Right renal pelvis (tissue), 4 donors: ENCODE results near the gene KCNK4. TPM values are rescaled to one million over a fixed set of nuclear protein-coding genes. Genes with fewer than 3 reads are reported as not detected.

Experiments used
- DNase-seq, 4 donors: peaks; one replicate each; pipeline ENCODE4 v3.0.0-alpha.2; 2013; ENCODE audit warnings: low read depth in 4 of 4, low spot score in 3 of 4, missing footprints in 1 of 4
- polyA plus RNA-seq, 4 donors: library from polyadenylated mRNA; unstranded; fragments of 120-200 nt; gene quantifications; one replicate each; pipeline ENCODE4 v1.2.1, GENCODE V29; 2013; ENCODE audit not compliant: insufficient read length in 4 of 4

Gene KCNK4
- polyA plus RNA-seq, 4 donors: 0.08 TPM; not detected in 3

DNA sequence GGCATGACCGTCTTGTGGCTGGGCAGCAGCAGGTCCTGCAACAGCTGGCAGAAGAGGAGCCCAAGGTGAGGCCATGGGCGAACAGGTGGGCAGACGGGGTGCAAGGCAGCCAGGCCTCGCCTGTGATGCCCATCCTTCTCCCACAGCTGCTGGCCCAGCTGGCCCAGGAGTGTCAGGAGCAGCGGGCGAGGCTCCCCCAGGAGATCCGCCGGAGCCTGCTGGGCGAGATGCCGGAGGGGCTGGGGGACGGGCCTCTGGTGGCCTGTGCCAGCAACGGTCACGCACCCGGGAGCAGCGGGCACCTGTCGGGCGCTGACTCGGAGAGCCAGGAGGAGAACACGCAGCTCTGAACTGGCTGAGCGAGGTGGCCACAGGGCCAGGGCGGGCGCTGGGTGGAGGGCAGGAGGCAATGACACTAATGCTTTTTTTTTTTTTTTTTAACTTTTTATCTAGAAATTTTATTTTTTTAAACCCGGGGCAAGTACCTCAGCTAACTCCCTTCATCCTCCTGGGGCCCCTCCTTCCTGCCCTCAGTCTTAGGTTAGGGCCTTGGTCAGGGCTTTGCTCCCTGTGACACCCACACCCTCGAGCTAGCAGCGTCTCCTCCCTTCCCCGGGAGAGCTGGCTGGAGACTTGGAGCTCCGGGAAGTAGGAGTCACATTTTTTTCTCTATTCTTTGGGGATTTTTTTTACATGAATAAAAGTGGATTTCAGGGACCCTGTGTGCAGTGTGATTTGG, 23.7 kb upstream of the KCNK4 start:
- DNase-seq: no peak

DNA sequence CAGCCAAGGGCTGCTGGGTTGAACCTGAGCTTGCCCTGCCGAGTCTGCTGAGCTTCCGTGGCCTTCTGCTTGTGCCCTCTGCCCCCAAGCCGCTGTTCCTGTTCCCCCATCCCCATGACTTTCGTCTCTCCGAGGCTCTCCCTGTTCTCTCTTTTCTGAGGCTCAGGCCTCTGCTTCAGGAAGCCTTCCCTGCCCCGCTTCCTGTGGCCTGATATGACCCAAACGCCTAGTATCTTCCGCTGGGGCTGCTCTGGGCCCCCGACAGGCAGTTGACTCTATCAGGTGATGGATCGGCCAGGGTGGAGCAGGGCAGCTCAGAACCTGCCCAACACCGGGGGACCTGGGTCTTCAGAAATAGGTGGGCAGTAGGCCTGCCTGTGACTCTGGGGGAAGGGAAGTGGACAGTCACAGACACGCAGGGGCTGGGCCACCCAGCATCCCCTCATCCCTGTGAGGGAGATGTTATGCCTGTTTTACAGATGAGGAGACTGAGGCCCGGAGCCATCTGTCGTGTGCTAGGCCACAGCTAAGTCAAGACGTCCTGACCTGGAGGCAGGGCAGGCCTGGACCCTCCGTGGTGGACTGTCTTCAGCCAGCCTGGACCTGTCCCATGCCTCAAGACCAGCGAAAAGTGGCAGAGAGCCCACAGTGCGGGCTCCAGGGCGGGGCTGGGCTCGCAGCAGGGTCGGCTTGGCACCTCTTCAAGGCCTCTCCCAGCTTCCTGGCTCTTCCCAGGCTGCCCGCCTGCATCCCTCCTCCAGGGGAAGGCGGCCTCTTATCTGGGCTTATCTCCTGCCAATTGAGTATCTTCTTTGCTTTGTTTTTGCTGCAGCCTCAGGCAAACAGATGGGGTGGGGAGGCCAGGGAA, 22.8 kb upstream of the KCNK4 start:
- no peak for DNase-seq

DNA sequence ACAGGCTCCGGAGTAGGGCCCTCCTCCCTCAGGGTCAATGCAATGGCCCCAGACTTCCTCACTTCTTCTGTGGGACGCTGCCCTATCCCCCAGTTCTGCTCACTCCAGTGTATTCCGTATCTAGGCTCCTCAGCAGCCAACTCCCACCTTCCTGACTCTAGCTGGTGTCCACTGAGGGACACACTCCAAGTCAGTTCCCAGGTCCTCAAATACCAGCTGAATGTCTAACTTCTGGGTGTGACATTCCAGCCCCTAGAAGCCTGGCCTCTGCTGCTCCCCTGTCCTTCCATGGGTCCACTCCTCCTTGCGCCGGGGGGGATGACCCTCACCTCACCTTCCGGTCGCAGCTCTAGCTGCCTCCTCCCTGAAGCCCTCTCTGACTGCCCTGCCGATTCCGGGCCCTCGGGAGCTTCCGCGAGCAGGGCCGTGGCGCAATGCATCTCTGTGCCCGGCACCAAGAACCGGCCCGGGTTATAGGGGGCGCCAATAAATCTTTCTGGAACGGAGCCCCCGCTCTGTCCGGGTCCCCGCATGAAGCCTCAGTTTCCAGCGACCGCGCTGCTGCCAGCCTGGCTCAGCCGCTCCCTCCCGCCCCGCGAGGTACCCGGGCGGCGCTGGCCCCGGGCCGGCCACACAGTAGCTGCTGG, 22.1 kb upstream of the KCNK4 start:
- no peak for DNase-seq

DNA sequence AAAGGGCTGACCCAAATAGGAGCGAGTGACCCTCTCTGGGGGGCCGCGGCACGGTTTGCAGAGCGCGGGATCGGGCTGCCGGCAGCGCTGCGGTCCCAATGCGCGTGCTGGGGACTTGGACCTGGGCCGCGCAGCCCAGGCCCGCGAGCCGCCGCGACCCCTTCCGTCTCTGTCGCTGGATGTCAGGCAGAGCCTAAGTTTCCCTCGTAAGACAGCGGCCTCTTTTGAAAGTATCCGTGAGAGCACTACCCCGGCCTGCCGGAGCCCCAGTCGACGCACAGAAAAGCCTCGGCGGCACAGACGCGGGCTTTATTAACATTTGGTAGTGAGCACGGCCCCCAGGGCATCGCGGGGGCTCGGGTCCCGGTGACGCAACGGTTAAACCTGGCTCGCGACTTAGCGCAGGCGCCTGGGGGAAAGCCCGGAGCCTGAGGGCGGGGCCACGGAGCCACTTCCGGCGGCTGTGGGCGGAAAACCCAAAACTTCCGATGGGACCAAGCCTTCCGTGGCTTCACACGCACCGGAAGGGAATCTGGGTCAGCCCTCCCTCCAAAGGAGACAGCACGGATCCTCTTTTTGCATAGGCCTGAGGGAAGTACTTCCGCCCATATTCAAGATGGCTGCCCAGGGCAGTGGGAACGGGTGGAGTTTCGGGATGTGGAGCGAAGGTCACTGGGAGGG, 21.4 kb upstream of the KCNK4 start:
- peak; percentile 98 to 99 (median 98) for DNase-seq

DNA sequence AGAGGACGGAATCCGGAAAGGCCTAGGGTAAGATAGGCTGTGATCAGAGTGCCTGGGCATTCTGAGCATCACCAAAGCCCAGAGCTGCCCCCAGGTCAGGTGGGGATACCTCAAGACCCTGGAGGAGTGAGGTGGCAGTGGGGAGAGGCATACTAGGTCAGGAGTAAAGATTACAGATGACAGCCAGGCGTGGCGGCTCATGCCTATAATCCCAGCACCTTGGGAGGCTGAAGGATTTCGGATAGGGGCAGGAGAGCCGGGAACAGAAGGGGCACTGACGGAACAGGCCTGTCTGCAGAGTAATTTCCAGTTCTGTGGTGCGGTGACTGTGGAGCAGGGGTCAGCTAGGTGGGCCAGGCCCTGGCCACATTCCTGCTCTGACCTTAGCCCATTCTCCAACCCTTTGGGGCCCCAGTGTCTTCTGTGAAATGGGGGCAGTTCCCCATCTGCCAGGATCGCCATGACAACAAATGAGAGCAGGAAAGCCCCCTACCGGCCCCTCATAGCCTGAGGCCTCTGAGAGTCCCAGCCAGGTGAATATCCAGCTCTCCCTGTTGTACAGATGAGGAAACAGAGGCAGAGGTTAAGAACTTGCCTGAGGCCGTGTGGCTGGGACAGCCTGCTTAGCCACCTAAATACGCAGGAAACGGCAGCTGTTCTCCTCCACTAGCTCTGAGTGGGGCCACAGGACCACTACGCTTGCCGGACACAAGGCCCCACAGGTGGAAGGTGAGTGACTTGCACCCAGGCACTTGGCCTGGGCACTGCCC, 15.9 kb upstream of the KCNK4 start:
- DNase-seq: no peak

DNA sequence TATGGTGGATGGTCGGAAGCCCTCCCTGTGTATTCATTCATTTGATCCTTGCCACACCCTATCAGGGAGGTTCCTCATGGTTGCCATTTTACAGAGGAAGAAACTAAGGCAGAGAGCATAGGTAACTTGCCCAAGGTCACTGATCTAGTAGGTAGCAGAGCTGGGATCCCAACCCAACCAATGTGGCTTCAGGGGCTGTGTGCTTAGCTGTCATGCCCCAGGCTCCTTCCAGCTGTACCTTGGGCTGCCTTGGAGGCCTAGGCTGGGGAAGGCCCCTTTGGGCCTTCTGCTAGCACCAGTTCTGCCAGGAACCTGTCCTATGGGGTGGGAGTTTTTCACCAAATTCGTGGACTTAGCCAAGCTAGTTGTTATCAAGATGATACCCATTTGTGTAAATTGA, 15.3 kb upstream of the KCNK4 start:
- no peak for DNase-seq

DNA sequence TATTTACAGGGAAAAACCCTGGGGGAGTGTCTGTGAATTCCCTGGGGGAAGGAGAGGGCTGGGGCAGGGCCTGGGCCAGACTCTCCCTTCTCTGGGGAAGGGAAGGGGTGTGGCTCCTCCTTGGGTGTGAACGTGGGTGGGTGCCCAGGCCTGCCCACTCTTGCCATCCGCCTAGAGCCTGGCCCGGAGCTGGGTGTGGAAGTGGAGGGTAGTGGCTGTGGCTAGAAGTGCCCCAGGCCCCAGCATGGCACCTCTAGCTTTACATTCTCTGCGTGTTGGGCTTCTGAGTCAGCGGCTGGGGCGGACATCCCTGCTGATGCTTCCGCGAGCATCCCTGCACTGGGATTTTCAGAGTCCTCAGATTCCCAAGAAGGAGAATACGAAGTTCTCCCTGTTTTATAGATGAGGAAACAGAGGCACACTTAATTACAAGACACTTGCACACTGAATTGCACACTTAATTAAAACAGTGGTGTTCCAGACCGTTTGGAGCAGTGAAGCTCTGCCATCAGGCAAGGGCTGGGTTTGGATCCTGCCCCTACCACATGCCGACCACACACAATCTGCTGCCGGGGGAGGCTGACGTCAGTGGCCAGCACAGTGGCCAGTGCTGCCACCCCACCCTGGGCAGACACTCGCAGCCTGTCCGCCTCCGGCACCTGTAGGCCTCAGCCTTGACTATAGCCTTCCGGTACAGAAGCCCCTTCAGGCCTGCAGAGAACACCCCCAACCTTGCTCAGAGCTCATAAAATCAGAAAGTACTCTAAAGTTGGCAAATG, 14.3 kb upstream of the KCNK4 start:
- no peak for DNase-seq

DNA sequence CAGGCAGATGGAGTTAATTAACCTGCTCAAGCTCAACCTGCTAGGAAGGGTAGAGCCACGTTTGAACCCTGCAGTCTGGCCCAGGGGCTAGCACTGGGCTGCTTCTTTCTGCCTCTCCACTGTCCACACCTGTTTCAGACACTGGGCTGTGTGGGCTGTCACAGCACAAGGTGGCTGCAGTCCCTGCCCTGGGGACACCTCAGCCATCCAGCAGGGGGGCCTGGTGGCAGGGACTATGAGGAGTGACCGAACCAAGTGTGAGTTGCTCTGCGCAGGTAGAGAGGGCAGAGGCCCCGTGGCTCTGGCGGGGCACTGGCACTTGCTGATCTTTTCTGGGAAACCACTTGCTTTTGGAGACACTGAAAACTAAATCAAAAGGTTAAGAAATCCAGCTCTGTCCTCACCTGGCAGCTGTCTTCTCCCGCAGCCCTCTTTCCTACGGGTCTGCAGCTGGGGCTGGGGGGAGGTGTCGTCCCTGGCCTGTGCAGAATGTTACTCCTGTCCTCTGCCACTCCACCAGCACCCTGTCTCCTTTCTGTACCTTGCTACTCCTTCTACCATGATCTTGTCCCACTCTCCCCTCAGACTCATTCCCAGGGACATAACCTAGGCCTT, 12.4 kb upstream of the KCNK4 start:
- no peak for DNase-seq

DNA sequence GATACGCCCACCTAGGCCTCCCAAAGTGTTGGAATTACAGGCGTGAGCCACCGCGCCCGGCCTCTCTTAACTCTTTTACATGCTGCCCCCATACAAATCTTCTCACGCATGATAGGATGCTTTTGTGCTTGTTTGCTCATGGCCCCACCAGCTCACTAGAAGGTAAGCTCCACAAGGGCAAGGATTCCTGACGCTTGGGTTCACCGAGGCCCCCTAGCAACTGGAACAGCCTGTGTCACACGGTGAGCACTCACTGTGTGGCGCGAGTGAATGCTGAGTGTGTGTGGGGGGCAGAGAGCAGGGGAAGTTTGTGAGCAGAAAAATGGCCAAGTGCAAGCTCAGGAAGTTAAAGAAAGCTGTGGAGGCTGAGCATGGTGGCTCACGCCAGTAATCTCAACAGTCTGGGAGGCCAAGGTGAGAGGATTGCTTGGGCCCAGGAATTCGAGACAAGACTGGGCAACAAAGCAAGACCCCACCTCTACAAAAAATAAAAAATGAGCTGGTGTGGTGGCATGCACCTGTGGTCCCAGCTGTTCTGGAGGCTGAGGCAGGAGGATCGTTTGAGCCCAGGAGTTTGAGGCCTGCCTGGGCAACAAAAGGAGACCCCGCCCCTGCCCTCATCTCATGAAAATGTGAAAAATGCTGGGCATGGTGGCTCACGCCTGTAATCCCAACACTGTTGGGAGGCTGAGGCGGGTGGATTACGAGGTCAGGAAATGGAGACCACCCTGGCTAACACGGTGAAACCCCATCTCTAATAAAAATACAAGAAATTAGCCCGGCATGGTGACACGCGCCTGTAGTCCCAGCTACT, 8.9 kb upstream of the KCNK4 start:
- no peak for DNase-seq

DNA sequence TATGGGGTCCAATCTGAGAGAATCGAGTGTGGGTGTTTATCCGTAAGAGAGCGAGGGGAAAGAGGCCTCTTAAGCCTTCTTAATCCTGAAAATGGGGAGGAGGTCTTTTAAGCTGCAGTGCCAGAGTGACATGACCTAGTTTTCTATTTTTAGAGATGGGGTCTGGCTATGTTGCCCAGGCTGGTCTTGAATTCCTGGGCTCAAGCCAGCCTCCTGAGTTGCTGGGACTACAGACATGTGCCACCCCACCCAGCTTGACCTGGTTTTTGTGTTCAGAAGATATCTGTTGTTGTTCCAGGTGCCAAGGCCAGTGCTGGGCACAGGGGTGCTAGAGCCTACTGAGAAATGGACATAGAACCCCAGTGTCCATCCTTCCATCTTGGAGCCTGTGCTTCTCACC, 8.0 kb upstream of the KCNK4 start:
- no peak for DNase-seq

DNA sequence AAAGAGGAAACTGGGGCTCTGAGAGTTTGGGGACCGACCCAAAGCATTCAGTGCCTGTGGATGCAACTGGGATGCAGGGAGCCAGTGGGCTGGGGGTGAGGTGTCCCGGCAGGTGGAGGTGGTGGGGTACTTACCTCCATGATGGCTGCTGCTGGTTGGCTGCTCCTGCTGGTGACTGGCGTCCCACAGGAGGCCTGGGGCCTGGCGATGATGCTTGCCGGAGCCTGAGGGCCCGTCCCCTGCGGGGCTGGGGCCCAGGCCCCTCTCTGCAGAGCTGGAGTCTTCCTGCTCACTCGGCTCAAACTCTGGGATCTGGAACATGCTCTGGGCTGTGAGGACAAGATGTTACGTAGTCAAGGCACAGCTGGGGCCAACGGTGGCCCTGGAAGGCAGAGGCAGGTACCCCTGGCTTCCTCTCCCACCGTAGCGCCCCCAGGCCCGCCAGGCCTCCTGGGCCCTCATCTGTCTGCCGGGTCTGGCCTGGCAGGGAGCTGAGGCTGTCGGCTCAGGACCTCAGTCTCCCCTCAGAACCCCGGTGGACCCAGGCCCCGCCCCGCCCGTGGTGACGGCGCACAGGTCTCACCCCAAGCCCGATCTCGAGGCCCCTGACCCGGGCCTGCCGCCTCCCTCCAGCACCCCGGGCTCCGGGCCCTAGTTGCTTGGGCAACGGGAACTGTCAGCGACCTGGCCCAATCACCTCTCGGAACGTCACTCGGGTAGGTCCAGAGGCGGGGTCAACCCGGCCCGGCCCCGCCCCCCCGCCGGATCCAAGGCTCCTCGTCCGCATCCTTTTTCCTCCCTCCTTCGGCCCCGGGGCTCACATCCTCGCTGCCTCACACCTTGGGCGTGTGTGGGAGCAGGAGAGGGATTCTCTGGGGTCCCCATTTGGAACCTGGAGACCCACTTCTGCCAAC, 6.8 kb upstream of the KCNK4 start, which contains the start of gene BAD:
Gene BAD (minus strand): TSS at position 618 of the 914 bp plus-strand sequence. CDS start 297 bp downstream, at position 321.
- DNase-seq: peak in 3 of 4 donors; percentile 86 to 87 (median 87)

DNA sequence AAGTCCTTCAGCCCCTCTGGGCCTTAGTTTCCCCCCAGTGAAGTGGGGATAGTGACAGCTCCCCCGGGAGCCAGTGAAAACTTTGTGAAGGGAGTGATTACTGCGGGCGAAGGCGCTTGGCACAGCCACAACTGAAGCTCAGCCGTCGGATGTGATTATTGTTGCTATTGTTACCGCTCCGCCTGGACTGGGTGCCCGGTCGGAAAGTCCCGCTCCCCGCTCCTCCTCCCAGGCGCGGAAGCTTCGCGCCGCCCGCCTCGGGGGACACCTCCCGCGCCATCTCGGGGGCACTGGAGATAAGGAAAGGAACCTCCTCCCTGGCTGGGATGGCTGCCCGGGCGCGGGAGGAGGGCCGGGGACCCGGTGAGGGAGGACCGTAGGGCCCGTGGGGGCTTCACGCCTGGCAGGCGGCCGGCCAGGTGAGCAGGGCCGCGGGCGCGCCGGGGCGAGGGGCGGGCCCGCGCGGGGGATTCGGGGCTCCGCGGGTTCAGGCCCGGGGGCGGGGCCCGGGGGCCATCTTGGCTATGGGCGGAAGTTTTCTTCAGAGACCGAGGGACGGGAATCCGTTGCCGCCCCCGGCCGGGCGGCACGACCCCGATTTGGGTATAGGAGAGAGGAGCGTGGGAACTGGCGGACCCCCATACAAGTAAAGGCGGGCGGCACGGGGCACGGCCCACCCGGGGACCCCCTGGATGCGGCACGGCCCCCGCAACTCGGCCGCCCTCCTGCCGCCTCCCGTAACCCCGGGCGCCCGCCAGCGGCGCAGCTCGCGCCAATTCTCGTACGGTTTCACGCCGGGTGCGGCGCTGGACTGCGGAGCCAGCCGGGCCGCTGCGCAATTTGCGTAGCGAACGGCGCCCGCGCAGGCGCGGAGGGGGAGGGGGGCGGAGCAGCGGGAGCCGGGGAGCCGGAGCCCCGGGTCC, 5.9 kb upstream of the KCNK4 start, which contains the start of gene GPR137:
Gene GPR137 (plus strand): TSS at position 887 of the 923 bp plus-strand sequence. CDS start 677 bp downstream, outside the sequence.
- DNase-seq: peak in 3 of 4 donors; percentile 74 to 87 (median 77)

DNA sequence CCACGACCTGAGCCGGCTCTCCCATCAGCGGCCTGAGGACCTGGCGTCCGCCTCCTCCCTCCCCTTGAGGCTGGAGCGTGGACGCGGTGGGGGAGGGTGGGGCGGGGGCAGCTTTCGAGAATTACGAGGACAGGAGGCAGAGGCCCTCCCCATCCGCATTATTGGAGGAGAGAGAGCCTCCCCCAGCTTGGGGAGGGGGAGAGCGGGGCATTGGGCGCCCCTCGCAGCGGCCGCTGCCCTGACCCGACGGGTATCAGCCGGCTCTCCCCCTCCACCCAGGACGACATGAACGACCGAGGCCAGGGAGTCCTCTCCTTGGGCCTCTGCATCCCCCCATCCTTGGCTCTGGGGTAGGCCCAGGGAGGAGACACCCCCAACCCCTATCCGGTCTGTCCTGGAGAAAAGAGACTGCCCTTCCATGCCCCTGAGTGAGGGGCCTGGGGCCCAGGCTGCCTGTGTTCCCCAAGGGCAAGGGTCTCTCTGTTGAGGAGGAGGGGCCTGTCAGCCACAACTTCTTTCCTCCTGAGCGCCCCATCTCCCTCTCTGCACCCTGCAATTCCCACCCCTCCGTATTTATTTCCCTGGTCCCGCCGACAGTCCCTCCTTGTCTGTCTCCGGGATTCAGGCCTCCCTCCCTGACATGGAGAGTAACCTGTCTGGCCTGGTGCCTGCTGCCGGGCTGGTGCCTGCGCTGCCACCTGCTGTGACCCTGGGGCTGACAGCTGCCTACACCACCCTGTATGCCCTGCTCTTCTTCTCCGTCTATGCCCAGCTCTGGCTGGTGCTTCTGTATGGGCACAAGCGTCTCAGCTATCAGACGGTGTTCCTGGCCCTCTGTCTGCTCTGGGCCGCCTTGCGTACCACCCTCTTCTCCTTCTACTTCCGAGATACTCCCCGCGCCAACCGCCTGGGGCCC, 5.0 kb upstream of the KCNK4 start:
- no peak for DNase-seq

DNA sequence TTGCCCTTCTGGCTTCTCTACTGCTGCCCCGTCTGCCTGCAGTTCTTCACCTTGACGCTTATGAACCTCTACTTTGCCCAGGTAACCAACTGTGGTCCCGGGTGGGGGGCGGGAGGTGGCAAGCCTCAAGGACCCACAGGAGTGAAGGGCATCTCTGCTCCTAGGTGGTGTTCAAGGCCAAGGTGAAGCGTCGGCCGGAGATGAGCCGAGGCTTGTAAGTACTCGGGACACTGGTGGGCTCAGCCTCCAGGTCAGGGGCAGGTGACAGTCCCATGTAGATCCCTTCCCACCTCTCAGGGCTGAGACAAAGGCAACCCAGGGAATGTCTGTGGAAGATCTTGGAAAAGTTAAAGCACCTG, 4.3 kb upstream of the KCNK4 start:
- no peak for DNase-seq
